ENCODE results near the gene ADIPOR2. TPM values are rescaled to one million over a fixed set of nuclear protein-coding genes. Genes with fewer than 3 reads are reported as not detected.

The ADIPOR2 gene
- polyA plus RNA-seq, 2 of the 4 experiments (the other 2 are of a cell fraction) = 60.4 to 65.4 TPM

- ChIA-PET POLR2A (no interaction called here), CTCF (interaction anchor here (1.2 to 4.5 kb wide), 2 partner anchors 15 to 129 kb away, joined by 5 to 17 read pairs; no protein-coding TSS in a partner anchor)
- 63% methylated on average over 10 of the region's 10 CpGs for WGBS (ENCODE audit: missing lambda C conversion rate)
- Histone ChIP-seq H3K27ac (no peak overlapping the region), H3K9me3 (no peaks in the 10 kb centered on the region), H3K4me2 (no peak overlapping the region), H3K4me1 (0 out of 3 replicates have a peak, but pooled peaks cover 3% of the 10 kb centered on the region), H3K4me3 (no peak overlapping the region)
- DNase-seq (ENCODE audit: low read depth in 1 of 2, low spot score in 1 of 2) = no peak
- TF ChIP-seq NR3C1 (IDR thresholded peaks at IDR 0.05) (no peak), FOSB (CRISPR knock-in tag; IDR thresholded peaks at IDR 0.05) (no peak), HOXB5 (CRISPR knock-in tag; IDR thresholded peaks at IDR 0.05) (no peak), HDAC2 (IDR thresholded peaks at IDR 0.05) (no peak), EHF (CRISPR knock-in tag; IDR thresholded peaks at IDR 0.05) (no peak), CHD4 (IDR thresholded peaks at IDR 0.05; ENCODE audit: borderline replicate concordance) (no peak), ZFP36 (IDR thresholded peaks at IDR 0.05; ENCODE audit: borderline replicate concordance, partially characterized antibody) (no peak), POLR2A (IDR thresholded peaks at IDR 0.05; ENCODE audit: low read length) (no peak), E2F6 (IDR thresholded peaks at IDR 0.05; ENCODE audit: borderline replicate concordance, low read depth) (no peak)
- no peak for FAIRE-seq
- no peak for ATAC-seq
Measured at GRCh38 chr12:1810931-1811280, 120.0 kb downstream of the ADIPOR2 start.

GRCh38 chr12:1811281-1811947 is 120.5 kb downstream of the ADIPOR2 start:
- ChIA-PET CTCF (interaction anchor here (0.6 to 4.5 kb wide), 4 partner anchors 14 to 973 kb away, joined by 3 to 17 read pairs (median 4); no protein-coding TSS in a partner anchor), POLR2A (no interaction called here)
- FAIRE-seq = no peak
- Histone ChIP-seq H3K27ac (no peak overlapping the region), H3K4me1 (0 out of 3 replicates have a peak, but pooled peaks cover 3% of the 10 kb centered on the region), H3K9me3 (no peaks in the 10 kb centered on the region), H3K4me3 (no peak overlapping the region), H3K4me2 (no peak overlapping the region)
- 71% methylated on average over 24 of the region's 27 CpGs for WGBS (ENCODE audit: missing lambda C conversion rate)
- TF ChIP-seq CHD2 (IDR thresholded peaks at IDR 0.05; ENCODE audit: low read length, partially characterized antibody) = no peak
- no peak for TF ChIP-seq JUNB (IDR thresholded peaks at IDR 0.05)
- TF ChIP-seq RNF2 (IDR thresholded peaks at IDR 0.05; ENCODE audit: borderline replicate concordance, low read depth) = no peak
- TF ChIP-seq MAX (IDR thresholded peaks at IDR 0.05) = no peak
- no peak for DNase-seq (ENCODE audit: low read depth in 1 of 2, low spot score in 1 of 2)
- no peak for ATAC-seq

- ChIA-PET CTCF (interaction anchor here (0.5 to 4.5 kb wide), 6 partner anchors 14 to 974 kb away, joined by 3 to 17 read pairs (median 3); no protein-coding TSS in a partner anchor), POLR2A (no interaction called here)
- Histone ChIP-seq H3K4me1 (0 out of 3 replicates have a peak, but pooled peaks cover 3% of the 10 kb centered on the region), H3K9me3 (no peaks in the 10 kb centered on the region), H3K27ac (no peak overlapping the region), H3K4me3 (no peak overlapping the region), H3K4me2 (no peak overlapping the region)
- TF ChIP-seq POLR2A (IDR thresholded peaks at IDR 0.05; ENCODE audit: low read length) (no peak), SREBF2 (IDR thresholded peaks at IDR 0.05) (no peak), ZFP36 (IDR thresholded peaks at IDR 0.05; ENCODE audit: borderline replicate concordance, partially characterized antibody) (no peak), PHF8 (IDR thresholded peaks at IDR 0.05; ENCODE audit: borderline replicate concordance, low read depth) (no peak), USF2 (IDR thresholded peaks at IDR 0.05) (peak; percentile 27; the same call in 1 of the 2 replicates)
- no peak for DNase-seq (ENCODE audit: low read depth in 1 of 2, low spot score in 1 of 2)
- FAIRE-seq = no peak
- 39% methylated on average over 6 of the region's 6 CpGs for WGBS (ENCODE audit: missing lambda C conversion rate)
- ATAC-seq = no peak
Measured at GRCh38 chr12:1811948-1812291, 121.0 kb downstream of the ADIPOR2 start.

- Histone ChIP-seq H3K27ac (peak overlapping the region in 1 of 2 experiments; percentile 21; a peak in 1 of 6 replicates), H3K4me3 (no peak overlapping the region), H3K4me1 (0 out of 3 replicates have a peak, but pooled peaks cover 3% of the 10 kb centered on the region), H3K9me3 (no peaks in the 10 kb centered on the region), H3K4me2 (peak overlapping the region; percentile 18; the same call in 1 of the 3 replicates)
- FAIRE-seq (no peak), DNase-seq (ENCODE audit: low read depth in 1 of 2, low spot score in 1 of 2) (no peak), ATAC-seq (peak in 1 of 2 experiments; percentile 29; a peak in 1 of 6 replicates)
- TF ChIP-seq FOSL2 (IDR thresholded peaks at IDR 0.05) (no peak), FOSL2 (CRISPR knock-in tag; IDR thresholded peaks at IDR 0.05) (peak; percentile 37; the same call in 1 of the 2 replicates), REST (IDR thresholded peaks at IDR 0.05) (no peak)
- ChIA-PET CTCF (interaction anchor here (0.5 to 4.5 kb wide), 5 partner anchors 22 to 459 kb away, joined by 3 to 17 read pairs (median 3); no protein-coding TSS in a partner anchor), POLR2A (no interaction called here)
- 63% methylated on average over 17 of the region's 17 CpGs for WGBS (ENCODE audit: missing lambda C conversion rate)
Measured at GRCh38 chr12:1812650-1813302, 121.9 kb downstream of the ADIPOR2 start.
